ENCODE measurements around the gene ZBTB42.

The ZBTB42 gene

GRCh38 chr14:104780513-104781030 lies 20.3 kb upstream of the ZBTB42 start:
- Histone ChIP-seq H3K4me3 (ENCODE audit: low read length) (no peak overlapping the region), H3K36me3 (ENCODE audit: control insufficient read depth, insufficient read depth, low read length) (no peaks in the 10 kb centered on the region), H3K9ac (ENCODE audit: low read length) (no peak overlapping the region), H3K27me3 (ENCODE audit: control insufficient read depth, insufficient read depth, low read length) (no peaks in the 10 kb centered on the region), H3K27ac (ENCODE audit: low read depth, low read length) (no peak overlapping the region), H3K4me1 (ENCODE audit: control insufficient read depth, insufficient read depth, low read length) (no peaks in the 10 kb centered on the region)

DNA sequence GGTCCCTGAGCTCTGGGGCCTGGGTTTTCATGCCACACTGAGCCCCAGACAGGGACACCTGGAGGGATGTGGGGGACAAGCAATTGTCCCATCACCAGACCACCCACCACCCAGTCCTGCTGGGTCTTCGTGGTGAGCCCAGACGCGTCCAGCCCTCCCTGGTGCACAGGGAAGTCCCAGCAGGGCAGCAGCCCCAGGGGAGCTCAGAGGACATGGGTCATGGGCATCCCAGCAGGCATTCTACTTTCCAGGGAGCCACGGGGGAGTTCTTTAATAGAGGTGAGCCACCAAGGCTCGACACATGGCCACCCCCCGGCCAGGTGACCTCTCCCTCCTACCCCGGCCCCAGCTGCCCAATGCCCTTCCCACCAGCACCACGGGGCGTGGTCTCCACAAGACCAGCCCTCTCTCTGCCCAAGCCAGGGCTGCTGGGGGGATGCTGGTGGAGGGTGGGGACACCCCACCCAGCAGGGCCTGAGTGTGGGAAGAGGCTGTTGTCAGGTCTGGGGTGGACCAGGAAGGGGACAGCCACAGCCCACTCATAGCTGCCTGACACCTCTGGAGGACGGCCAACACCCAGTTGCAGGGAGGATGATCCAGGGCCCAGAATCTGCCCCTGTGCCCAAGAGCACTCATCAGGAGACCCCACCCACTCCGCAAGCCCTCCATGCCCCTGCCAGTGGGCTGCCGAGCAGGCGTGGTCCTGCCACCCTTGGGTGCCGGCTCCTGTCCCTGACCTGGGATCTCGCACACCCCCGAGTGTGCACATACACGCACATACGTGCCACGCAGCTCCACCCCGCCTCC lies 19.4 kb upstream of the ZBTB42 start:
- Histone ChIP-seq H3K36me3 (ENCODE audit: control insufficient read depth, insufficient read depth, low read length) (no peaks in the 10 kb centered on the region), H3K4me3 (ENCODE audit: low read length) (no peak overlapping the region), H3K4me1 (ENCODE audit: control insufficient read depth, insufficient read depth, low read length) (no peaks in the 10 kb centered on the region), H3K27me3 (ENCODE audit: control insufficient read depth, insufficient read depth, low read length) (no peaks in the 10 kb centered on the region), H3K27ac (ENCODE audit: low read depth, low read length) (no peak overlapping the region), H3K9ac (ENCODE audit: low read length) (no peak overlapping the region)

DNA sequence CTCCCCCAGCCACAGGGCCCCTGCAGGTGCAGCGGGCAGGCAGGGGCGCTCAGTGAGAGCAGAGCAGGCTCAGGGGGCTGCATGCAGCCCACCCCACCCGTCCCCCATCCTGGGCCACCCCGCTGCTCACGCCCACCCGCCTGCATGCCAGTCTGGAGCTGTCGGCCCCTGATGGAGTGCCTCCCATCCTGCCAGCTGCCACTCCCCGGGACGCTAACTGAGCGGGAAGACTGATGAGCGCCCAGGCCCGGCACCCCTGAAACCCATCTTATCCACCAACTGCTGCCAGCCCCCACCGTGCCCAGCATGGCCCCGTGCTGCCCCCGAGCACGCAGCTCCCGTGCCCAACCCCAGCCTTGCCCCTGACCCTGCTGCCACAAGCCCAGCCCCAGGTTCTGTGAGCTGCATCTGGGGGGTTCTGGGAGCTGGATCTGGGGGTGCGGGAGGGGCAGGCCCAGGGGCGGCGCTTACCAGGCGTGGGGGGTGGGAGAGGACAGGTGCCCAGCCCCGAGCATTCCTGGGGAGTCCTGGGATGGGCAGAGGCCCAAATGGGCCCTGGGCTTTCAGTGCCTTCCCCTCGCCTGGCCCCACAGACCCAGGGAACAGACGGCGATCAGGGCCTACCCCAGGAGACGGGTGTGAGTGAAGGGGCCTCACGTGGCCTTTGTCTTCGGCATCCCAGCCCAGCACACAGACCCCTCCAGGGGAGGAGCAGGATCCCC lies 18.7 kb upstream of the ZBTB42 start:
- Histone ChIP-seq H3K4me3 (ENCODE audit: low read length) (no peak overlapping the region), H3K27me3 (ENCODE audit: control insufficient read depth, insufficient read depth, low read length) (no peaks in the 10 kb centered on the region), H3K36me3 (ENCODE audit: control insufficient read depth, insufficient read depth, low read length) (no peaks in the 10 kb centered on the region), H3K27ac (ENCODE audit: low read depth, low read length) (no peak overlapping the region), H3K9ac (ENCODE audit: low read length) (no peak overlapping the region), H3K4me1 (ENCODE audit: control insufficient read depth, insufficient read depth, low read length) (no peaks in the 10 kb centered on the region)

- H3K36me3 ChIP-seq (ENCODE audit: control insufficient read depth, insufficient read depth, low read length): no peaks in the 10 kb centered on the region
- H3K27me3 ChIP-seq (ENCODE audit: control insufficient read depth, insufficient read depth, low read length): no peaks in the 10 kb centered on the region
- no peak overlapping the region for H3K27ac ChIP-seq (ENCODE audit: low read depth, low read length)
- H3K4me3 ChIP-seq (ENCODE audit: low read length): no peak overlapping the region
- no peak overlapping the region for H3K9ac ChIP-seq (ENCODE audit: low read length)
- H3K4me1 ChIP-seq (ENCODE audit: control insufficient read depth, insufficient read depth, low read length): no peaks in the 10 kb centered on the region
Measured at GRCh38 chr14:104782808-104783139, 18.1 kb upstream of the ZBTB42 start.

DNA sequence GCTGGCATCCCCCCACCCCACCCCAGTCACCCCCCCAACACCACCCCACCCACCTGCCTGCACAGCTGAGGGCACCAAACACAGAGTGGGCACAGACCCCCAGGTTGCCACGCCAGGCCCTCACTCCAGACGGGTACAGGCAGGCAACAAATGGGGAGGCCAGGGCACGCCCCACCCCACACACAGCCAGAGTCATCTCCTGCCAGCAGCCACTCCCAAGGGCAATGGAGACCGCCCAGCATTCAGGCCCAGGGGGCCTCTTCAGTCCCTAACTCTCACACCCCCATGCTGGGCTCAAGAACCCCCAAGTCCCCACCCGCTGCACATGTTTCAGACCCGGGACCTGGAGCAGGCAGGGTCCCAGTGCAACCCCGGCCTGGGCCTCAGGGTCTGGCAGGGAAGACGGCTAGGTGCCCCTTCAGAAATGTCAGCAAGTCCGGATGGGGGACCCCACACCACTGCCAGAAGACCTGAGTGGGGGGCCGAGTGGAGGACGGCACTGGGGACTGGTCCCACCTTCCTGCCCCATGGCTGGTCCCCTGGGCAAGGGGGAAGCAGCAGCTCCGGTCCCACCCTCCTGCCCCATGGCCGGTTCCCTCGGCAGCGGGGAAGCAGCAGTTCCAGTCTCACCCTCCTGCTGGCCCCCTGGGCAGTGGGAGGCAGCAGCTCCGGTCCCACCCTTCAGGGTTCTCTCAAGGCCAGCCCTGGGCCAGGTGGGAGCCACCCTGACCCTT lies 17.2 kb upstream of the ZBTB42 start:
- peaks cover under 1% of the 10 kb centered on the region for H3K36me3 ChIP-seq (ENCODE audit: control insufficient read depth, insufficient read depth, low read length)
- no peak overlapping the region for H3K27ac ChIP-seq (ENCODE audit: low read depth, low read length)
- H3K4me1 ChIP-seq (ENCODE audit: control insufficient read depth, insufficient read depth, low read length): no peaks in the 10 kb centered on the region
- no peak overlapping the region for H3K4me3 ChIP-seq (ENCODE audit: low read length)
- no peaks in the 10 kb centered on the region for H3K27me3 ChIP-seq (ENCODE audit: control insufficient read depth, insufficient read depth, low read length)
- no peak overlapping the region for H3K9ac ChIP-seq (ENCODE audit: low read length)

- H3K27me3 ChIP-seq (ENCODE audit: control insufficient read depth, insufficient read depth, low read length): no peaks in the 10 kb centered on the region
- H3K9ac ChIP-seq (ENCODE audit: low read length): no peak overlapping the region
- H3K36me3 ChIP-seq (ENCODE audit: control insufficient read depth, insufficient read depth, low read length): peaks cover 2% of the 10 kb centered on the region
- no peak overlapping the region for H3K27ac ChIP-seq (ENCODE audit: low read depth, low read length)
- H3K4me3 ChIP-seq (ENCODE audit: low read length): no peak overlapping the region
- no peaks in the 10 kb centered on the region for H3K4me1 ChIP-seq (ENCODE audit: control insufficient read depth, insufficient read depth, low read length)
Measured at GRCh38 chr14:104784218-104784568, 16.7 kb upstream of the ZBTB42 start.

- Histone ChIP-seq H3K27ac (ENCODE audit: low read depth, low read length) (no peak overlapping the region), H3K4me3 (ENCODE audit: low read length) (no peak overlapping the region), H3K4me1 (ENCODE audit: control insufficient read depth, insufficient read depth, low read length) (no peaks in the 10 kb centered on the region), H3K27me3 (ENCODE audit: control insufficient read depth, insufficient read depth, low read length) (no peaks in the 10 kb centered on the region), H3K36me3 (ENCODE audit: control insufficient read depth, insufficient read depth, low read length) (peaks cover 6% of the 10 kb centered on the region), H3K9ac (ENCODE audit: low read length) (no peak overlapping the region)
Measured at GRCh38 chr14:104784846-104785707, 15.8 kb upstream of the ZBTB42 start.

GRCh38 chr14:104785708-104786080 lies 15.2 kb upstream of the ZBTB42 start:
- H3K27me3 ChIP-seq (ENCODE audit: control insufficient read depth, insufficient read depth, low read length): no peaks in the 10 kb centered on the region
- H3K27ac ChIP-seq (ENCODE audit: low read depth, low read length): no peak overlapping the region
- H3K36me3 ChIP-seq (ENCODE audit: control insufficient read depth, insufficient read depth, low read length): peaks cover 6% of the 10 kb centered on the region
- no peaks in the 10 kb centered on the region for H3K4me1 ChIP-seq (ENCODE audit: control insufficient read depth, insufficient read depth, low read length)
- no peak overlapping the region for H3K9ac ChIP-seq (ENCODE audit: low read length)
- H3K4me3 ChIP-seq (ENCODE audit: low read length): no peak overlapping the region

DNA sequence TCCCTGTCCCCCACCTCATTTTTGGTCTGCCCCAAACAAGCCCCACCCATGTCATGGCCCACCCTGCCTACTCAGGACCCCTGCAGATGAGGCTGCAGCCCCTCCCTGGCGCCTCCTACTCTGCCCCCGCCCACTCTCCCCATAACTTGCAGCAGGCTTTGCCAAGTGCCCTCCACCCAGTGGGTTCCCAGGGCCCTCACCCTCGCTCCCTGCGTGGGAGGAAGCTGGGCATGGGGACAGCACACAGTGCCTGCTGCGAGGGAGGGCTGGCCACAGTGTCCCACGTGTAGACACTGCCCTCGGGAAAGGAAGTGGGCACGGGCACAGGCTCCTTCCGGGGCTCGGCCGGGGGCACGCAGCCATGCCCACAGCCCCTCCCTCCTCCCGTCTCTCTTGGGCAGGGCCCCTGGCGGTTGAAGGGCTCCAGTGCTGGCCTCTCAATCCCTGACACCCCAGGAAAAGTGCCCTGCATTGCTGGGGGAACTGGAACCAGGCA lies 14.8 kb upstream of the ZBTB42 start:
- Histone ChIP-seq H3K4me3 (ENCODE audit: low read length) (no peak overlapping the region), H3K27me3 (ENCODE audit: control insufficient read depth, insufficient read depth, low read length) (no peaks in the 10 kb centered on the region), H3K9ac (ENCODE audit: low read length) (no peak overlapping the region), H3K27ac (ENCODE audit: low read depth, low read length) (no peak overlapping the region), H3K4me1 (ENCODE audit: control insufficient read depth, insufficient read depth, low read length) (no peaks in the 10 kb centered on the region), H3K36me3 (ENCODE audit: control insufficient read depth, insufficient read depth, low read length) (peaks cover 8% of the 10 kb centered on the region)

DNA sequence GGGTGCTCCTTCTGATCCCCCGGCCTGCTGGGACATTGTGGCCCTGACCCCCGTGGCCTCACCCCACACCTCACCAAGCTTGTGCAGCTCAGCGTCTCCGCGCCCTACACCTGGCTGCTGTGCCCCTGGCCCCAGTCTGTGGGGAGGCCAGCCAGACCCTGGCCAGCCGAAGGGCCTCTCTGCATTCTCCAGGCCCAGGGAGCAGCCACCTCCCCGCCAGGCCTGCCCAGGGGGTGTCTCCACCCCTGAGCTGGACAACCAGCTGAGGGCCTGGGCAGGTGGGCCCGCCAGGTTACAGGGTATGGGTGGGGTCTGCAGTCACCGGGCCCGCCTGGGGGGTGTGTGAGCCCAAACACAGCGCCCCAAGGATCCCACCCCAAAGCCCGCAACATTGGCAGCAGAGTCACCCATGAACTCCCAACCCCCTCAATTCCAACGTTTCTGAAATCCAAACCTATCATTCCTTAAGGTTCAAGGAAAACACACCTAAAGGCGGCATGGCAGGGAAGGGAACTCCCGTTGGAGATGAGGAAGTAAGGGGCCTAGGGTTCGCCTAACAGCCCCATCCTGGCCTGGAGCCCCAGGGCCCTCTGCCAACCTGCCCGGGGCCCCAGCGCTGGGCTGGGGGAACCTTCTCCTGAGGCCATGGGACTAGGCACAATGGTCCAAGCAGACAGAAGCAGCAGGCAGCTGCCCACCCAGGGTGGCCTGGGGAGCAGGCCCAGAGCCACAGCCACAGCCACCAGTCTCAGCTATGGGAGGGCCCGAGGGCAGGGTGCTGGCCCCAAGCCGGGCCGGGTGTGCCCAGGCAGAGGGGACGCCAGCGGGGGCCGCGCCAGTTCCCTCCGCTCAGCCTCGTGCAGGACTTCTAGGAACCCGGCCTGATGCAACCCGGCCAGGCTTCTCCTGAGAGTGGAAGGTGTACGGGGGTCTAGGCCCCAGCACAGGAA lies 13.9 kb upstream of the ZBTB42 start:
- Histone ChIP-seq H3K27ac (ENCODE audit: low read depth, low read length) (no peak overlapping the region), H3K27me3 (ENCODE audit: control insufficient read depth, insufficient read depth, low read length) (no peaks in the 10 kb centered on the region), H3K4me1 (ENCODE audit: control insufficient read depth, insufficient read depth, low read length) (no peaks in the 10 kb centered on the region), H3K4me3 (ENCODE audit: low read length) (no peak overlapping the region), H3K36me3 (ENCODE audit: control insufficient read depth, insufficient read depth, low read length) (peaks cover 9% of the 10 kb centered on the region), H3K9ac (ENCODE audit: low read length) (no peak overlapping the region)

DNA sequence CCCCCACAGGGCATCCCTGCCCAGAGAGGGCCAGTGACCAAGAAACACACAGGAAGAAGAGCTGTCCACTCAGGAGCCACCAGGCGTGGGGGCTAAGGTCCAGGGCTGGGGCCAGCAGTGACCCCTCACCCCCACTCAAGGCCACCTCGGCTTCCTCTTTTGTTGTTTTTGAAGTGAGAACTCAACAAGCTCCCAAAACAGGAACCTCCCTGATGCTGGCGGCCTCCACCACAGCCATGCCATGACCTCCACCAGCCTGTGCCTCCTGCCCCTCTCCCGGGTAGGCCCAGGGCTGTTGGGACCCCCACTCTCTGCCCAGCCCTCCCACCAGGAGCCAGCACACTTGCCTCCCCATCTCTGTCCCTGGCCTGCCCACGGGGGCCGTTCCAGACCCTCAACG lies 13.2 kb upstream of the ZBTB42 start:
- H3K9ac ChIP-seq (ENCODE audit: low read length): no peak overlapping the region
- H3K36me3 ChIP-seq (ENCODE audit: control insufficient read depth, insufficient read depth, low read length): peaks cover 9% of the 10 kb centered on the region
- H3K4me1 ChIP-seq (ENCODE audit: control insufficient read depth, insufficient read depth, low read length): no peaks in the 10 kb centered on the region
- H3K4me3 ChIP-seq (ENCODE audit: low read length): no peak overlapping the region
- H3K27ac ChIP-seq (ENCODE audit: low read depth, low read length): no peak overlapping the region
- no peaks in the 10 kb centered on the region for H3K27me3 ChIP-seq (ENCODE audit: control insufficient read depth, insufficient read depth, low read length)
